GM12875 (cell line): ENCODE results near the gene PTPRG.

Source experiments
- H3K4me3 ChIP-seq: one replicate; pipeline ENCODE4 v1.5.1; 2011; ENCODE audit warnings: low read depth, low read length, control low read depth
- CTCF ChIP-seq: IDR thresholded peaks from 2 replicates; pipeline ENCODE4 v1.5.1; 2011; ENCODE audit warnings: low read depth, mild to moderate bottlenecking, control low read depth, inconsistent platforms, low read length, moderate library complexity, borderline replicate concordance; ENCODE audit not compliant: insufficient read depth

PTPRG gene

GRCh38 chr3:61960976-61961375 is 399.6 kb downstream of the PTPRG start:
- no peak for TF ChIP-seq CTCF
- H3K4me3 ChIP-seq = no peak overlapping the region

GRCh38 chr3:61961900-61962299 is 400.5 kb downstream of the PTPRG start:
- no peak for TF ChIP-seq CTCF
- no peak overlapping the region for H3K4me3 ChIP-seq

DNA sequence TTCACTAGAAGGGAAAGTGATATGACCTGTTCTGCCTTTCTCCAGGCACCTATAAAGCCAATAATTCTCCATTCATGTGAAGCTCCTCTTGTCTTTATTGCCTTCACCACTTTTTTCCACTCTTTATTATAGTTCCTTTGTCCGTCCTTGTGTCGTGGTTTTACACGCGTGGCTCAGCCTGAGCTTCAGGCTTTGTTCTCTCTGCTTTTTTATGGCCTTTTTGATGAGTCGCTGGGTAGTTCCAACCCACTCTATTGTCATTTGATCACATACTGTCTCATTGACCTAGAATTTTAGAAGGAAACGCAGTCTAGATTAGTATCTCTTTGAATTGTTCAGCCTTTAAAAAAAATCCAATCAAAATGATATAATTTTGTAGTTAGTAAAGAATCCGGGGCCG is 403.2 kb downstream of the PTPRG start:
- H3K4me3 ChIP-seq = no peak overlapping the region
- no peak for TF ChIP-seq CTCF

GRCh38 chr3:61965770-61966131 is 404.4 kb downstream of the PTPRG start:
- TF ChIP-seq CTCF = no peak
- H3K4me3 ChIP-seq = no peak overlapping the region

GRCh38 chr3:61966200-61966599 is 404.8 kb downstream of the PTPRG start:
- no peak for TF ChIP-seq CTCF
- no peak overlapping the region for H3K4me3 ChIP-seq

DNA sequence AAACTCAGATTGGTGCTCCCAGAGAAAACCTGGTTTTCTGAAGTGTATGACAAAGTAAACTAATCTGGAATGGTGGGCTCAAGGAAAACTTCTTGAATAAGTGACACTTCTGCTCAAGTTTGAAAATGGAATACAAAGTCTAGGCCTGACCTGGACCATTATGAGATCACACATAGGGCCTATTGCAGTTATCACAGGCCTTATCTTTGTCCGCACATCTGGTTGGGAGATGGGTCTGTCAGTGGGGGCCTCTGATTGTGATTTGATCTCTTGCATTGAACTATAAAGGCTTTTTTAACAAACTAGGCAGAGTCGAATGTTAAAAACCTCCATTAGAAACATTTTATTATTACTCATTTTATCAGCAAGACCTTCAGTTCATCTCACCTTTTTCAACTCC is 405.6 kb downstream of the PTPRG start:
- H3K4me3 ChIP-seq = no peak overlapping the region
- no peak for TF ChIP-seq CTCF

- TF ChIP-seq CTCF = no peak
- H3K4me3 ChIP-seq = no peak overlapping the region
Measured at GRCh38 chr3:61967937-61968336, 406.6 kb downstream of the PTPRG start.
